ENCODE results near the gene KLHDC8B. TPM values are rescaled to one million over a fixed set of nuclear protein-coding genes. Genes with fewer than 3 reads are reported as not detected.
"Not testable (repeated sequence)": the region's sequence is repeated elsewhere in the genome, so short reads cannot be mapped to it uniquely, and the experiment has no call there.

KLHDC8B gene
- total RNA-seq, 2 experiments from 2014 or later: 2.6 to 3.2 TPM

DNA sequence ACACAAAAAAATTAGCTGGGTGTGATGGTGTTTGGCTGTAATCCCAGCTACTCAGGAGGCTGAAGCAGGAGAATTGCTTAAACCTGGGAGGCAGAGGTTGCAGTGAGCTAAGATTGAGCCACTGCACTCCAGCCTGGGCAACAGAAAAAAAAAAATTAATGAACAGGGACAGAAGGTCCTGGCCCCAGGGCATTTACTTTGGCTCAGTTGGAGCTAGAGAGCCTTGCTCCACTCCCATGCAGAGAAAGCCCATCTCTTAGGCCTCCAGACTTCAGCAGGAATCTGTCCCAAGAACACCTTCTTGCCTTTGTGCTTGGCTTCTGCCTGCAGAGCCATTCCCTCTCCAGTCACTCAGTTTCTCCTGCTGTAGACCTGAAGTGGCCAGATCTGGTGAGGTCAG is 8.7 kb downstream of the KLHDC8B start:
- DNase-seq: no peak
- POLR2A ChIA-PET: interaction anchor here (0.9 kb wide), 1 partner anchor 9 kb away, joined by 3 read pairs; the partner anchor contains the start of gene KLHDC8B
- peaks cover 3% of the 10 kb centered on the region for H3K4me1 Mint-ChIP-seq
- H3K36me3 Mint-ChIP-seq: no peaks in the 10 kb centered on the region
- no peak for ATAC-seq (ENCODE audit: low read depth)
- H3K4me3 Mint-ChIP-seq: no peak overlapping the region
- no peaks in the 10 kb centered on the region for H3K9me3 Mint-ChIP-seq
- H3K27ac Mint-ChIP-seq: no peak overlapping the region
- peaks cover 7% of the 10 kb centered on the region for H3K27me3 Mint-ChIP-seq

DNA sequence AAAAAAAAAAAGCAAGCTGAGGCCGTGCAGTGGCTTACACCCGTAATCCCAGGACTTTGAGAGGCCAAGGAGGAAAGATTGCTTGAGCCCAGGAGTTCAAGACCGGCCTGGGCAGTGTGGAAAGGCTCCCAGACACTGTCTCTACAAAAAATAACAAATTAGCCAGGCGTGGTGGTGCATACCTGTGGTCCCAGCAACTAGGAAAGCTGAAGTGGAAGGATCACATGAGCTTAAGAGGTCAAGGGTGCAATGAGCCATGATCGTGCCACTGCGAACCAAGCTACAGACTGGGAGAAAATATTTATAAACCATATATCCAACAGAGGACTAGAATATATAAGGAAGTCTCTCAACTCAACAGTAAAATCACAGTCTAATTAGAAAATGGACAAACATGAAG is 10.0 kb downstream of the KLHDC8B start:
- peaks cover 2% of the 10 kb centered on the region for H3K4me1 Mint-ChIP-seq
- H3K4me3 Mint-ChIP-seq: no peak overlapping the region
- H3K27ac Mint-ChIP-seq: no peak overlapping the region
- H3K9me3 Mint-ChIP-seq: no peaks in the 10 kb centered on the region
- H3K27me3 Mint-ChIP-seq: peaks cover 7% of the 10 kb centered on the region
- ATAC-seq (ENCODE audit: low read depth): no peak
- H3K36me3 Mint-ChIP-seq: no peaks in the 10 kb centered on the region
- POLR2A ChIA-PET: no interaction called here
- no peak for DNase-seq

- POLR2A ChIA-PET: no interaction called here
Measured at GRCh38 chr3:49182682-49183081, 11.3 kb downstream of the KLHDC8B start.

DNA sequence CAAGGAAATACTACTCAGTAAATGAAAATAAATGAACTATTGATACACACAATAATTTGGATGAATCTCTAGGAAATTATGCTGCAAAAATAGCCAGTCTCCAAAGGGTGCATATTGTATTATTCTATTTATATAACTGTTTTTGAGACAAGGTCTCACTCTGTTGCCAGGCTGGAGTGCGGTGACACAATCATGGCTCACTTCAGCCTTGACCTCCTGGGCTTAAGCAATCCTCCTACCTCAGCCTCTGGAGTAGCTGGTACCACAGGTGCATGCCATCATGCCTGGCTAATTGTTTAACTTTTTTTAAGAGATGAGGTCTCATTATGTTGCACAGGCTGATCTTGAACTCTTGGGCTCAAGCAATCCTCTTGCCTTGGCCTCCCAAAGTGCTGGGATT is 12.5 kb downstream of the KLHDC8B start:
- Mint-ChIP-seq H3K27ac (no peak overlapping the region), H3K36me3 (no peaks in the 10 kb centered on the region), H3K27me3 (peaks cover 13% of the 10 kb centered on the region), H3K9me3 (no peaks in the 10 kb centered on the region), H3K4me3 (no peak overlapping the region), H3K4me1 (peaks cover 2% of the 10 kb centered on the region)
- DNase-seq (no peak), ATAC-seq (ENCODE audit: low read depth) (no peak)
- POLR2A ChIA-PET: no interaction called here

More at GRCh38 chr3:49182682-49183081, 11.3 kb downstream of the KLHDC8B start:
- Mint-ChIP-seq H3K36me3 (no peaks in the 10 kb centered on the region), H3K27ac (no peak overlapping the region), H3K4me3 (no peak overlapping the region), H3K9me3 (no peaks in the 10 kb centered on the region), H3K4me1 (peaks cover 2% of the 10 kb centered on the region), H3K27me3 (peaks cover 14% of the 10 kb centered on the region)
- ATAC-seq (ENCODE audit: low read depth): no peak
- DNase-seq: no peak

DNA sequence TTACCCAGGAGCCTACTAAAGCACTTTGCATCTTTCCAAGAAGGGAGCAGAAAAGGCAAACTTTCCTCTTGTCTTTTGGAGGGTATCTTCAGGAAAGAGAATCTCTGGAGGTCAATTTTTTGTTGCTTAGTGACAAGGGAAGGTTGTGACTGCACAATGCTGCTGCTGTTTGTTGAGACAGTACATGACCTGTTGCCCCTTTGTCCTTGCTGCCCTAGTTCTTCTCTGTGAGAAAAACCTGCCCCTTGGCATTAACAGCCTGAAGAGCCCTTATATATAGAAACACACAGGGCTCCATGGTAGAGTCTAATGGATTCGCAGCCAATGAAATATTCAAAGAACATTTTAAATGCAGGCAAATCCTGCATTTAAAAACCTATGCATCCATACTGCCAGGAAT is 20.3 kb downstream of the KLHDC8B start:
- Mint-ChIP-seq H3K27ac (no peak overlapping the region), H3K27me3 (peaks cover 20% of the 10 kb centered on the region), H3K4me1 (no peaks in the 10 kb centered on the region), H3K36me3 (no peaks in the 10 kb centered on the region), H3K4me3 (no peak overlapping the region), H3K9me3 (no peaks in the 10 kb centered on the region)
- DNase-seq (no peak), ATAC-seq (ENCODE audit: low read depth) (no peak)
- POLR2A ChIA-PET: no interaction called here

GRCh38 chr3:49198161-49198560 is 26.8 kb downstream of the KLHDC8B start:
- no peak overlapping the region for H3K27ac Mint-ChIP-seq
- H3K4me1 Mint-ChIP-seq: no peaks in the 10 kb centered on the region
- no peak overlapping the region for H3K4me3 Mint-ChIP-seq
- POLR2A ChIA-PET: no interaction called here
- no peaks in the 10 kb centered on the region for H3K9me3 Mint-ChIP-seq
- H3K27me3 Mint-ChIP-seq: peaks cover 9% of the 10 kb centered on the region
- DNase-seq: no peak
- H3K36me3 Mint-ChIP-seq: no peaks in the 10 kb centered on the region
- no peak for ATAC-seq (ENCODE audit: low read depth)

DNA sequence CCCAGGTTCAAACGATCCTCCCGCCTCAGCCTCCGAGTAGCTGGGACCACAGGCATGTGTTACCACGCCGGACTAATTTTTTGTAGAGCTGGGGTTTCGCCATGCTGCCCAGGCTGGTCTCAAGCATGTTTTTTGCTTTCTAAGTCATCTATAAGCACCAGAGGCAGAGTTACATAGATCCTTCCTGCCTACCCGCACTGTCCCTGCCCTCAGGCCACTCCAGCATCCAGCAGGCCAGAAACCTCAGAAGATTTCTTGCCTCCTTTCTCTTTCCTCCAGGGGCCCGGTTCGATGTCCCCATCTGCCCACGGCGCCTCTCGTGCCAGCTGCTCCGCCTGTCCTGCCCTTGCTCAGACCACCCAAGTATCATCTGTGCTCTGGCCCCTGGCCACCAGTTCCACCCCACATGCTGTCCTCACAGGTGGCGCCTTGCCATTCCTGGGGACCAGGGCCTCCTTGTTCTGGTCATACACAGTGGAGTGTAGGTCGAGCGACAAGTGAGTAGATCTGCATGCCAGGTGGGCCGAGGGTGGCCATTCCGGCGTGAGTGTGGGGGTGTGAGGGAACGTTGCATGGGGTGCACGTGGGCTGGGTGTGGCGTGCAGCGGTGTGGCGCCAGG is 27.3 kb downstream of the KLHDC8B start:
- Mint-ChIP-seq H3K27me3 (peaks cover 15% of the 10 kb centered on the region), H3K4me3 (no peak overlapping the region), H3K9me3 (no peaks in the 10 kb centered on the region), H3K27ac (no peak overlapping the region), H3K36me3 (no peaks in the 10 kb centered on the region), H3K4me1 (no peaks in the 10 kb centered on the region)
- POLR2A ChIA-PET: no interaction called here
- ATAC-seq (ENCODE audit: low read depth): no peak
- no peak for DNase-seq

DNA sequence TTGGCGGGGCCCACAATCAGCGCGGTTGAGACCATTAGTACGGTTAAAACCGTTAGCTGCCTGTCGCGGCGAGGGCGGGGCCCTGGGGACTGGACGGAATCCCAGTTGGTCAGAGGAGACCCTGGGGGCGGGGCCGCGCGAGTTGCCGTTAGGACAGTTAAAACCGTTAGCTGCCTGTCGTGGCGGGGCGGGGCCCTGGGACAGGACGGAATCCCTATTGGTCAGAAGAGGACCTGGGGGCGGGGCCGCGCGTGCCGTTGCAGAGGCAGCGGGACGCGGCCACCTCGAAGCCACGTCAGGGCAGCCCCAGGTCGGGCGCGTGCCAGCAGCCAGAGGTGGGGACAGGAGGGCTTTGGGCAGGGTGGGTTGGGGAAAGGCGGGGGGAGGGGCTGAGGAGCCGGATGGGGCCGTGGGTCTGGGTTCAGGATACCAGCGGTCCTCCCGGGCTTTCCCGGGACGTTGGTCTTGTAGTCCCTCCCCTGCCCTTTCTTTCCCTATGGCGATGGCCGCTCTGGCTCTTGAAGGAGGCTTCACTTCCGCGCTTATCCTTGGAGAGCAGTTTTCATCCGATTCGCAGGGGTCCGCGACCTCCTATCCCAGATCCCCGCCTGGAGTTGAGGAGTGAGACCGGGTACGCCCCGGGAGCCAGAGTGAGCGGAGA is 28.0 kb downstream of the KLHDC8B start:
- Mint-ChIP-seq H3K27ac (no peak overlapping the region), H3K27me3 (peaks cover 16% of the 10 kb centered on the region), H3K9me3 (no peaks in the 10 kb centered on the region), H3K4me3 (no peak overlapping the region), H3K4me1 (no peaks in the 10 kb centered on the region), H3K36me3 (no peaks in the 10 kb centered on the region)
- POLR2A ChIA-PET: no interaction called here
- DNase-seq: no peak
- no peak for ATAC-seq (ENCODE audit: low read depth)

- Mint-ChIP-seq H3K27ac (no peak overlapping the region), H3K4me3 (no peak overlapping the region), H3K36me3 (no peaks in the 10 kb centered on the region), H3K27me3 (peaks cover 16% of the 10 kb centered on the region), H3K4me1 (no peaks in the 10 kb centered on the region), H3K9me3 (no peaks in the 10 kb centered on the region)
- DNase-seq: no peak
- no peak for ATAC-seq (ENCODE audit: low read depth)
- POLR2A ChIA-PET: no interaction called here
Measured at GRCh38 chr3:49199900-49200281, 28.5 kb downstream of the KLHDC8B start.

DNA sequence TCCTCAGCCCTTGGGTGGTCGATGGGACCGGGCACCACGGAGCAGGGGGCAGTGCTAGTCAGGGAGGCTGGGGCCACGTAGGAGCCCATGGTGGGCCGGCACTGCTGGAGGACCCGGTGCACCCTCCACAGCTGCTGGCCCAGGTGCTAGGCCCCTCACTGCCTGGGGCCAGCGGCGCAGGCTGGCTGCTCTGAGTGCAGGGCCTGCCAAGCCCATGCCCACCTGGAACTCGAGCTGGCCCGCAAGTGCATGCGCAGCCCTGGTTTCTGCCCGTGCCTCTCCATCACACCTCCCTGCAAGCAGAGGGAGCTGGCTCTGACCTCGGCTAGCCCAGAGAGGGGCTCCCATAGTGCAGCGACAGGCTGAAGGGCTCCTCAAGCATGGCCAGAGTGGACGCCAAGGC is 42.1 kb downstream of the KLHDC8B start:
- Mint-ChIP-seq H3K9me3 (peaks cover 4% of the 10 kb centered on the region), H3K4me1 (peaks cover 2% of the 10 kb centered on the region), H3K27me3 (peaks cover 9% of the 10 kb centered on the region), H3K36me3 (no peaks in the 10 kb centered on the region), H3K27ac (no peak overlapping the region), H3K4me3 (no peak overlapping the region)
- POLR2A ChIA-PET: no interaction called here
- DNase-seq (no peak), ATAC-seq (ENCODE audit: low read depth) (no peak)

DNA sequence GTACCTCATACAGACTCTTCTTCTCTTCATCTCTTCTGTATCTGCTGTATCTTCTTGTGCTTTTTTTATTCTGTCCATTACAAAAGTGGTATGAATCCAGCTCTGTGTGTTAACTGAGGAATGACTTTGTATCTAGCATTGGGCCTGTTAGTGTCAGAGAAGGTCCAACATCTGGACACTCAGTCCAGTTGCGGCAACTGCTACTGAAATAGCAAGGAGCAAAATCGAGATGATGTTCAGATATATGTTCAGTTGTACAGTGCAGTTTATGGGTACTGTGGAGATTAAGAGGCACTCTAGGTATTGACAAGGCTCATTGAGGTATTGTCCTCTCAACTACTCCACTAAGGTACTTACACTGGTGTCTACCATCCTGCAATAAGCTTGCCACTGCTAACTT is 42.6 kb downstream of the KLHDC8B start:
- ATAC-seq (ENCODE audit: low read depth) (no peak), DNase-seq (no peak)
- peaks cover 5% of the 10 kb centered on the region for H3K27me3 Mint-ChIP-seq
- no peak overlapping the region for H3K27ac Mint-ChIP-seq
- H3K4me3 Mint-ChIP-seq: no peak overlapping the region
- H3K36me3 Mint-ChIP-seq: no peaks in the 10 kb centered on the region
- POLR2A ChIA-PET: no interaction called here
- peaks cover 4% of the 10 kb centered on the region for H3K9me3 Mint-ChIP-seq
- H3K4me1 Mint-ChIP-seq: peaks cover 2% of the 10 kb centered on the region

DNA sequence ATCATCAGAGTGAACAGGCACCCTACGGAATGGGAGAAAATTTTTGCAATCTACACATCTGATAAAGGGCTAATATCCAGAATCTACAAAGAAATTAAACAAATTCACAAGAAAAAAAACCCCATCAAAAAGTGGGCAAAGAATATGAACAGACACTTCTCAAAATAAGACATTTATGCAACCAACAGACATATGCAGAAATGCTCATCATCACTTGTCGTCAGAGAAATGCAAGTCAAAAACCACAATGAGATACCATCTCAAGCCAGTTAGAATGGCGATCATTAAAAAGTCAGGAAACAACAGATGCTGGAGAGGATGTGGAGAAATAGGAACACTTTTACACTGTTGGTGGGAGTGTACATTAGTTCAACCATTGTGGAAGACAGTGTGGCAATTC is 45.3 kb downstream of the KLHDC8B start:
- H3K9me3 Mint-ChIP-seq; H3K36me3 Mint-ChIP-seq; POLR2A ChIA-PET; DNase-seq; ATAC-seq (ENCODE audit: low read depth); H3K4me3 Mint-ChIP-seq; H3K4me1 Mint-ChIP-seq; H3K27me3 Mint-ChIP-seq; H3K27ac Mint-ChIP-seq: not testable (repeated sequence)

- not testable (repeated sequence) for H3K36me3 Mint-ChIP-seq; H3K4me3 Mint-ChIP-seq; DNase-seq; H3K9me3 Mint-ChIP-seq; ATAC-seq (ENCODE audit: low read depth); H3K27ac Mint-ChIP-seq; H3K27me3 Mint-ChIP-seq; H3K4me1 Mint-ChIP-seq
- POLR2A ChIA-PET: interaction anchor here (0.6 kb wide), 1 partner anchor 123 kb away, joined by 3 read pairs; the partner anchor contains the start of gene QRICH1
Measured at GRCh38 chr3:49217108-49217507, 45.7 kb downstream of the KLHDC8B start.

DNA sequence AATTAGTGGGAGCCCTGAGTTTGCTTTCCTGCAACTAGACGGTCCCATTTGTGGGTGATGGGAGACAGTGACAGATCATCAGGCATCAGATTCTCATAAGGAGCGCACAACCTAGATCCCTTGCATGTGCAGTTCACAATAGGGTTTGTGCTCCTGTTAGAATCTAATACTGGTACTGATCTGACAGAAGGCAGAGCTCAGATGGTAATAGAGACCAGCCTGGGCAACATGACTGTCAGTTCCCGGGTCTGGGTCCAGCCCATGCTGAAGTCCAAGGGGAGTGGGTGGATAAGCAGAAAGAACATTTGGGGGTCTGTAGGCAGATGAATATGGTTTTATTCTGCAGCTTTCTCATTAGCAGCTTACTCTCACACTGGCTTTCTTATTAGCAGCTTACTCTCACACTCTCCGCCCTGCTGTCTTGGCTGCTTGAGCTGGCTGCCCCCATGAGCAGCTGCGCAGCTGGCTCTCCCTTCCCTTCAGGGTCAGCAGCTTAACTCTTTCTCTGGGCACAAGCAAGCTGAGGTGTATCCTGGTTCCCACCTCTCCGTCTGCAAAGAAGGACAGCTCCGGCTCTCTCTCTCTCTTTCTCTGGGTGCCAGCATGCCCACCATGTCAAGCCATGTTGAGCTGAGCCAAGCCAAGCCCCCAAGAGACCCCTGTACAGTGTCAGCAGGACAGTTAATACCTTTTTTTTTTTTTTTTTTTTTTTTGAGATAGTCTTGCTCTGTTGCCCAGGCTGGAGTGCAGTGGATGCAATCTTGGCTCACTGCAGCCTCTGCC is 46.5 kb downstream of the KLHDC8B start:
- H3K4me1 Mint-ChIP-seq: peaks cover 2% of the 10 kb centered on the region
- H3K4me3 Mint-ChIP-seq: no peak overlapping the region
- POLR2A ChIA-PET: interaction anchor here (0.6 kb wide), 1 partner anchor 124 kb away, joined by 3 read pairs; the partner anchor contains the start of gene QRICH1
- H3K27ac Mint-ChIP-seq: no peak overlapping the region
- DNase-seq (no peak), ATAC-seq (ENCODE audit: low read depth) (no peak)
- peaks cover 9% of the 10 kb centered on the region for H3K9me3 Mint-ChIP-seq
- H3K36me3 Mint-ChIP-seq: no peaks in the 10 kb centered on the region
- H3K27me3 Mint-ChIP-seq: peaks cover 4% of the 10 kb centered on the region
